Breast epithelium (tissue), 4 donors: Measurements from ENCODE around the gene PDHB. TPM values are rescaled to one million over a fixed set of nuclear protein-coding genes. Genes with fewer than 3 reads are reported as not detected.

Experiments used
- DNase-seq, 2 donors: peaks; one replicate each; pipeline ENCODE4 v3.0.0-alpha.2; 2019; ENCODE audit warnings: low spot score in 2 of 2
- H3K27ac ChIP-seq, 2 donors: fragments of 200-600 bp; sonication (generic) in 1 of 2; one replicate each; pipeline ENCODE4 v1.5.1; 2016 to 2019; ENCODE audit warnings: mild to moderate bottlenecking in 1 of 2
- H3K27me3 ChIP-seq, 2 donors: fragments of 200-600 bp; sonication (generic) in 1 of 2; one replicate each; pipeline versions ENCODE4 v1.5.1 to v1.6.0; 2017 to 2019; ENCODE audit warnings: control low read depth in 1 of 2, mild to moderate bottlenecking in 1 of 2
- H3K36me3 ChIP-seq: fragments of 200-600 bp; one replicate; pipeline ENCODE4 v1.5.1; 2019
- H3K4me1 ChIP-seq, 2 donors: fragments of 200-600 bp; sonication (generic); one replicate each; pipeline ENCODE4 v1.5.1; 2016 to 2019; ENCODE audit warnings: control low read depth in 1 of 2
- H3K4me3 ChIP-seq, 3 donors: fragments of 200-600 bp; sonication (generic); 1 replicate in 2 of 3; 2 replicates in 1 of 3; pipeline ENCODE4 v1.5.1; 2016 to 2019; ENCODE audit warnings: mild to moderate bottlenecking in 3 of 3, moderate library complexity in 2 of 3
- H3K9me3 ChIP-seq, 2 donors: fragments of 200-600 bp; sonication (generic) in 1 of 2; one replicate each; pipeline ENCODE4 v1.5.1; 2016 to 2019; ENCODE audit warnings: control low read depth in 1 of 2
- POLR2A ChIP-seq: fragments of 450-650 bp; IDR thresholded peaks from one replicate; pipeline ENCODE4 v1.6.1; 2016; ENCODE audit warnings: antibody characterized with exemption, mild to moderate bottlenecking, moderate library complexity
- POLR2AphosphoS5 ChIP-seq, 3 donors: sonication (generic); formaldehyde crosslinking; IDR thresholded peaks; one replicate each; pipeline ENCODE4 v1.6.1; 2017; ENCODE audit warnings: antibody characterized with exemption in 3 of 3
- intact Hi-C: fragments of 100-400 bp; cut with DNase I; formaldehyde crosslinking; loops from one replicate; pipeline ENCODE4 v1.15.1; 2023; ENCODE audit warnings: low total_unique reads
- total RNA-seq, 3 donors: library from RNA; depleted of rRNA; stranded (reverse); fragments of >200 nt; gene quantifications; one replicate each; pipeline ENCODE4 v1.1.0, GENCODE V29; 2016
- TF ChIP-seq, protein P1 (sequence below), 3 donors: fragments of 450-650 bp; IDR thresholded peaks; one replicate each; pipeline ENCODE4 v1.5.1; 2016 to 2017; ENCODE audit warnings: antibody characterized with exemption in 3 of 3, mild to moderate bottlenecking in 3 of 3, moderate library complexity in 3 of 3

PDHB gene
- total RNA-seq, 3 donors from 2014 or later: 56.0 to 68.2 (median 57.1) TPM

- Histone ChIP-seq H3K4me1 (no peaks in the 10 kb centered on the region), H3K36me3 (peaks cover 5% of the 10 kb centered on the region), H3K4me3 (no peak overlapping the region), H3K27me3 (no peaks in the 10 kb centered on the region), H3K27ac (no peak overlapping the region), H3K9me3 (no peaks in the 10 kb centered on the region)
- intact Hi-C loops: loop anchor here (10.0 kb wide), 1 partner anchor 1394 kb away; no protein-coding TSS in a partner anchor
- TF ChIP-seq, protein P1, sequence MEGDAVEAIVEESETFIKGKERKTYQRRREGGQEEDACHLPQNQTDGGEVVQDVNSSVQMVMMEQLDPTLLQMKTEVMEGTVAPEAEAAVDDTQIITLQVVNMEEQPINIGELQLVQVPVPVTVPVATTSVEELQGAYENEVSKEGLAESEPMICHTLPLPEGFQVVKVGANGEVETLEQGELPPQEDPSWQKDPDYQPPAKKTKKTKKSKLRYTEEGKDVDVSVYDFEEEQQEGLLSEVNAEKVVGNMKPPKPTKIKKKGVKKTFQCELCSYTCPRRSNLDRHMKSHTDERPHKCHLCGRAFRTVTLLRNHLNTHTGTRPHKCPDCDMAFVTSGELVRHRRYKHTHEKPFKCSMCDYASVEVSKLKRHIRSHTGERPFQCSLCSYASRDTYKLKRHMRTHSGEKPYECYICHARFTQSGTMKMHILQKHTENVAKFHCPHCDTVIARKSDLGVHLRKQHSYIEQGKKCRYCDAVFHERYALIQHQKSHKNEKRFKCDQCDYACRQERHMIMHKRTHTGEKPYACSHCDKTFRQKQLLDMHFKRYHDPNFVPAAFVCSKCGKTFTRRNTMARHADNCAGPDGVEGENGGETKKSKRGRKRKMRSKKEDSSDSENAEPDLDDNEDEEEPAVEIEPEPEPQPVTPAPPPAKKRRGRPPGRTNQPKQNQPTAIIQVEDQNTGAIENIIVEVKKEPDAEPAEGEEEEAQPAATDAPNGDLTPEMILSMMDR (IDR thresholded peaks at IDR 0.05): no peak
- TF ChIP-seq POLR2A: no peak
- no peak for TF ChIP-seq POLR2AphosphoS5 (IDR thresholded peaks at IDR 0.05)
- no peak for DNase-seq
Measured at GRCh38 chr3:58398669-58399333, 34.8 kb downstream of the PDHB start.

DNA sequence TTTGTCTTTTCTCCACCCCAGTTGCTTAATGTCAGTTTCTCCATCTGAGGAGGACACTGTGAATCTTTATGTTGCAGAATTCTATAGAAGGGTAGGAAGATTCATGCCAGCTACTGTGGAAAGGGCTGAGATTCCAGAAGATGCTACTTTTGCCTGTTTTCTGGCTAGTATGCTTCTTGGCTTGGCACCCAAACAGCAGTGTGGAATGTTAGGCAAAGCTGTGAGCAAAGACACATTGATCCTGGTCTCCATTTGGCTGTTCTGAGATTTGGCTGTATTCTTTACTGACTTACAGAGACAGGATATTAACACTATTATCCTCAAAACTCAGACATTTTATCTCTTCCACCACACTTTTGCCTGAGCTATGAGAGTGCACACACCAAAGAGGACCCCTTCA is 39.3 kb downstream of the PDHB start:
- Histone ChIP-seq H3K36me3 (peaks cover 5% of the 10 kb centered on the region), H3K27ac (no peak overlapping the region), H3K9me3 (no peaks in the 10 kb centered on the region), H3K4me3 (no peak overlapping the region), H3K4me1 (no peaks in the 10 kb centered on the region), H3K27me3 (no peaks in the 10 kb centered on the region)
- TF ChIP-seq, protein P1 (IDR thresholded peaks at IDR 0.05): no peak
- TF ChIP-seq POLR2AphosphoS5 (IDR thresholded peaks at IDR 0.05): no peak
- TF ChIP-seq POLR2A: no peak
- DNase-seq: no peak
- intact Hi-C loops: loop anchor here (10.0 kb wide), 1 partner anchor 1390 kb away; no protein-coding TSS in a partner anchor

GRCh38 chr3:58392181-58392580 is 41.5 kb downstream of the PDHB start:
- Histone ChIP-seq H3K4me1 (no peaks in the 10 kb centered on the region), H3K36me3 (no peaks in the 10 kb centered on the region), H3K27me3 (no peaks in the 10 kb centered on the region), H3K27ac (no peak overlapping the region), H3K9me3 (no peaks in the 10 kb centered on the region), H3K4me3 (peak overlapping the region in 1 of 3 donors; percentile 16)
- DNase-seq: no peak
- TF ChIP-seq POLR2A (no peak), POLR2AphosphoS5 (IDR thresholded peaks at IDR 0.05) (no peak)
- TF ChIP-seq, protein P1 (IDR thresholded peaks at IDR 0.05): no peak
- intact Hi-C loops: loop anchor here (10.0 kb wide), 1 partner anchor 1387 kb away; no protein-coding TSS in a partner anchor

DNA sequence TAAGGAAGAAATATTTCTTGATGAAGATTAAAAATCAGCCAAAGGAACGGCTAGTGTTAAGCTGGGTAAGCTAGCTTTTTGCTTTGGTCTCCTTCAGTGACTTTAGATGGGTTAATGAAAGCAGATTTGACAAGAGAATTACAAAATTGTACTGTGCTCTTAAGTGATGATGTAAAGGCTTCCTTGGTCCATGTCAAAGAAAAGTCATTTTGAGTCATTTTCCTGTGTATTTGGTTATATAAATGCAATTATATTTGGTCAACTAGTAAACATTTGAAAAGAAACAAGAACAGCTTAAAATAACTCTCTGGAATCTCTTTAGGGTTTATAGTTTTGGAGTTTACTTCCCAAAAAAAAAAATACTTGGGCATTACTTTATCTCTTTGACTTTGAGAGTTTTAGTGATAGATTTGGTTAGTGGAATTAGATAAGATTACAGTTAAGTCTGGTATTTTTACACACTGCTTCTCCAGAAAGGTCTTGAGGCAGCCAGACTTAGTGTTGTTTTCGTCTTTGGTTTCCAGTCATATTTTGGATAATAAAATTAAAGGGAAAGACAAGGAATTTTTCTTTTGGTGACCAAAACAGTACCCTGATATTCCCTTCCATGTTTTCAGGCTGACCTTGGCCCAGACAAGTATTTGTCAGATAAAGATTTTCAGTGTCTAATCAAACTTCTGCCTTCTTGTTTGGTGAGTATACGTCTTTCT is 42.3 kb downstream of the PDHB start:
- intact Hi-C loops: loop anchor here (10.0 kb wide), 1 partner anchor 1387 kb away; no protein-coding TSS in a partner anchor
- Histone ChIP-seq H3K9me3 (no peaks in the 10 kb centered on the region), H3K27me3 (no peaks in the 10 kb centered on the region), H3K27ac (no peak overlapping the region), H3K4me3 (peak overlapping the region in 1 of 3 donors; percentile 16), H3K4me1 (no peaks in the 10 kb centered on the region), H3K36me3 (no peaks in the 10 kb centered on the region)
- TF ChIP-seq POLR2A (no peak), POLR2AphosphoS5 (IDR thresholded peaks at IDR 0.05) (no peak)
- TF ChIP-seq, protein P1 (IDR thresholded peaks at IDR 0.05): no peak
- DNase-seq: no peak

DNA sequence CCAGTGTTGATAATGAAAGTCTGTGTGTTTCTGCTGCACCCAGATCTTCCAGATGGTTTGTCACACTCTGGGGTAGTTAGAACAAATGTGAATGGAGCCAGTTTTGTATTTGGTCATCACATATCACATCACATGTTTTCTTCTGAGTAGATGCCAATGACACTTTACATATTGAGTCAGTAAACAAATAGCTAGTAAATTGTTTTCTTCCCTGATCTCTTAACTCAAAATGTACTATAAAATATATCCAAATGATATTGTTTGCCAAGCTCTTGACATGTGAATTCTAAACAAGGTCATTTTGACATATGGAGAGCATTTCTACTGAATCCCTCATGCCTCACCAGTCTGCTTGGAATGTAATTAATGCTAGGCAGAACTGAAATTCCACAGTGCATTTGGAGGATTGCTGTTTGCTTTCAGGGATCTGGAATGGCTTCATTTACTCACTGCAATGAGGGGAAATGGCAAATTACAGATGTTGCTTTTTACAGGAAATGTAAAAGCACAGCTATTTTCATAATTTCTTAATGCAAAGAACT is 45.0 kb downstream of the PDHB start:
- Histone ChIP-seq H3K4me3 (no peak overlapping the region), H3K9me3 (no peaks in the 10 kb centered on the region), H3K4me1 (no peaks in the 10 kb centered on the region), H3K27ac (peak overlapping the region in 1 of 2 donors; percentile 69), H3K27me3 (no peaks in the 10 kb centered on the region), H3K36me3 (no peaks in the 10 kb centered on the region)
- TF ChIP-seq, protein P1 (IDR thresholded peaks at IDR 0.05): no peak
- TF ChIP-seq POLR2AphosphoS5 (IDR thresholded peaks at IDR 0.05) (no peak), POLR2A (no peak)
- no peak for DNase-seq
- intact Hi-C loops: no loop called here
